ENCODE results near the gene TRPM7. TPM values are rescaled to one million over a fixed set of nuclear protein-coding genes. Genes with fewer than 3 reads are reported as not detected.

Gene TRPM7
- total and polyA plus RNA-seq, 9 of the 15 experiments (the other 6 are each of a cell fraction or from before 2014, with no cell fraction given) = 12.3 to 59.2 (median 31.5) TPM

GRCh38 chr15:50665938-50666337 is 20.7 kb downstream of the TRPM7 start:
- no peak for FAIRE-seq
- H3K9me1 ChIP-seq (ENCODE audit: control insufficient read depth, insufficient read depth, low read length) = no peaks in the 10 kb centered on the region
- intact Hi-C loops (cut with micrococcal nuclease) = no loop called here
- H4K20me1 ChIP-seq (replicated peaks; ENCODE audit: control insufficient read depth, insufficient read depth, low read length) = no peaks in the 10 kb centered on the region
- H2AFZ ChIP-seq (ENCODE audit: low read depth, low read length) = no peak overlapping the region
- BruUV-seq (replicated peaks) = no TSS peak
- CTCF ChIA-PET (ENCODE audit: low intra/inter-chr PET ratio) = interaction anchor here (1.7 kb wide), 1 partner anchor 10 kb away, joined by 3 read pairs; no protein-coding TSS in a partner anchor
- no peak overlapping the region for H3K27ac ChIP-seq (ENCODE audit: extremely low read depth, low read depth, low read length)
- no peak overlapping the region for H3K4me2 ChIP-seq (ENCODE audit: insufficient read depth, low read length)
- H3K9ac ChIP-seq (ENCODE audit: insufficient read depth in 1 of 2, low read depth in 2 of 2, low read length in 2 of 2) = no peak overlapping the region
- H3K79me2 ChIP-seq (ENCODE audit: control insufficient read depth, insufficient read depth, low read length) = peaks cover 50% of the 10 kb centered on the region
- ATAC-seq = no peak
- H3K36me3 ChIP-seq (ENCODE audit: control insufficient read depth, insufficient read depth, low read length) = peaks cover 58% of the 10 kb centered on the region
- TF ChIP-seq ZNF316 (IDR thresholded peaks at IDR 0.05) (peak; percentile 80), SNRNP70 (optimal IDR thresholded peaks at IDR 0.05; ENCODE audit: low read depth, low read length) (no peak), C11orf30 (IDR thresholded peaks at IDR 0.05; ENCODE audit: low read depth) (peak; percentile 49; the same call in 1 of the 2 replicates), RBBP5 (IDR thresholded peaks at IDR 0.05; ENCODE audit: borderline replicate concordance, insufficient read depth, low read length, poor library complexity, severe bottlenecking) (no peak), SRSF7 (optimal IDR thresholded peaks at IDR 0.05; ENCODE audit: low read depth, low read length) (no peak), CGGBP1 (CRISPR knock-in tag; IDR thresholded peaks at IDR 0.05) (no peak), ZNF551 (CRISPR knock-in tag; IDR thresholded peaks at IDR 0.05) (no peak)
- H3K4me1 ChIP-seq (replicated peaks in 1 of 2; ENCODE audit: control insufficient read depth in 2 of 2, insufficient read depth in 2 of 2, low read length in 2 of 2) = no peaks in the 10 kb centered on the region; a peak in 1 of 5 replicates
- no peaks in the 10 kb centered on the region for H3K27me3 ChIP-seq (ENCODE audit: control insufficient read depth in 2 of 2, insufficient read depth in 2 of 2, low read length in 2 of 2)
- no peaks in the 10 kb centered on the region for H3K9me3 ChIP-seq (replicated peaks; ENCODE audit: control insufficient read depth, insufficient read depth, low read depth, low read length)
- H3K4me3 ChIP-seq = no peak overlapping the region
- in situ Hi-C loops (cut with MboI) = loop anchor here (5.0 kb wide), 1 partner anchor 216 kb away; no protein-coding TSS in a partner anchor
- POLR2A ChIA-PET = no interaction called here
- 83% methylated on average over 4 of the region's 5 CpGs for WGBS (ENCODE audit: insufficient coverage, low coverage, missing lambda C conversion rate)
- no peak for DNase-seq (ENCODE audit: extremely low read depth in 1 of 4, low spot score in 3 of 4)
